Esophagus squamous epithelium (tissue), 5 donors: ENCODE measurements around the gene BATF. TPM values are rescaled to one million over a fixed set of nuclear protein-coding genes. Genes with fewer than 3 reads are reported as not detected.

Source experiments
- DNase-seq: peaks from one replicate; lab custom pipeline; 2025; lab: John Stamatoyannopoulos, UW
- H3K27ac ChIP-seq, 4 donors: fragments of 200-600 bp; sonication (generic); one replicate each; pipeline ENCODE4 v1.5.1; 2016 to 2019; ENCODE audit warnings: mild to moderate bottlenecking in 1 of 4
- H3K27me3 ChIP-seq, 4 donors: fragments of 200-600 bp; sonication (generic); 1 replicate in 3 of 4; 2 replicates in 1 of 4; pipeline versions ENCODE4 v1.5.1 to v1.6.0; 2017 to 2021; ENCODE audit warnings: antibody characterized with exemption in 1 of 4
- H3K36me3 ChIP-seq, 3 donors: fragments of 200-600 bp; sonication (generic); one replicate each; pipeline ENCODE4 v1.5.1; 2016 to 2019
- H3K4me1 ChIP-seq, 3 donors: fragments of 200-600 bp; sonication (generic); one replicate each; pipeline ENCODE4 v1.5.1; 2017 to 2019
- H3K4me3 ChIP-seq, 4 donors: fragments of 200-600 bp; sonication (generic); 1 replicate in 3 of 4; 2 replicates in 1 of 4; pipeline ENCODE4 v1.5.1; 2016 to 2019; ENCODE audit warnings: mild to moderate bottlenecking in 2 of 4, moderate library complexity in 1 of 4
- H3K9me3 ChIP-seq, 3 donors: fragments of 200-600 bp; sonication (generic); one replicate each; pipeline ENCODE4 v1.5.1; 2016 to 2019
- POLR2A ChIP-seq, 4 donors: fragments of 450-650 bp; IDR thresholded peaks; one replicate each; pipeline ENCODE4 v1.6.1; 2017; ENCODE audit warnings: antibody characterized with exemption in 4 of 4, mild to moderate bottlenecking in 4 of 4, moderate library complexity in 3 of 4
- WGBS, 2 donors: methylation state at CpG; one replicate each; pipeline ENCODE4 v1.1.5; 2018; 5-methylcytosine and 5-hydroxymethylcytosine counted together
- intact Hi-C: fragments of 100-400 bp; cut with DNase I; formaldehyde crosslinking; loops from one replicate; pipeline ENCODE4 v1.15.0; 2022
- total RNA-seq, 4 donors: library from RNA; depleted of rRNA; stranded (reverse); fragments of >200 nt; gene quantifications; one replicate each; pipeline ENCODE4 v1.1.0, GENCODE V29; 2016
- TF ChIP-seq, protein P1 (sequence below), 6 experiments: fragments of 450-650 bp in 4 of 6; fragments of 200-600 bp in 2 of 6; sonication (generic) in 2 of 6; IDR thresholded peaks; one replicate each; pipeline ENCODE4 v1.5.1; 2016 to 2019; ENCODE audit warnings: antibody characterized with exemption in 6 of 6, mild to moderate bottlenecking in 4 of 6, moderate library complexity in 4 of 6
- donor health status: DM: yes; HTN: yes; CAD: no.

The BATF gene
- total RNA-seq, 4 donors from 2014 or later = 1.7 to 14.5 (median 6.8) TPM

DNA sequence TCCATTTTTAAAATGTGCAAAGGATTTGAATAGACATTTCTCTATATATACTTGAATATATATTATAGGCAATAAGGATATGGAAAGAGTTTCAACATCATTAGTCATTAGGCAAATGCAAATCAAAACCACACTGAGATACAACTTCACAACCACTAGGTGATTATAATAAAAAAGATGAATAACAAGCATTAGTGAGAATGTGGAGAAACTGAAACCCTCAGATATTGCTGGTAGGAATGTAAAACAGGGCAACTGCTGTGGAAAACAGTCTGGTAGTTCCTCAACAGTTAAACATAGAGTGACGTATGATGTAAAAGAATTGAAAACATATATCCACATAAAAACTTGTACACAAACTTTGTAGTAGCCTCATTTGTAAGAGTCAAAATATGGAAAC, 11.7 kb upstream of the BATF start:
- TF ChIP-seq, protein P1, sequence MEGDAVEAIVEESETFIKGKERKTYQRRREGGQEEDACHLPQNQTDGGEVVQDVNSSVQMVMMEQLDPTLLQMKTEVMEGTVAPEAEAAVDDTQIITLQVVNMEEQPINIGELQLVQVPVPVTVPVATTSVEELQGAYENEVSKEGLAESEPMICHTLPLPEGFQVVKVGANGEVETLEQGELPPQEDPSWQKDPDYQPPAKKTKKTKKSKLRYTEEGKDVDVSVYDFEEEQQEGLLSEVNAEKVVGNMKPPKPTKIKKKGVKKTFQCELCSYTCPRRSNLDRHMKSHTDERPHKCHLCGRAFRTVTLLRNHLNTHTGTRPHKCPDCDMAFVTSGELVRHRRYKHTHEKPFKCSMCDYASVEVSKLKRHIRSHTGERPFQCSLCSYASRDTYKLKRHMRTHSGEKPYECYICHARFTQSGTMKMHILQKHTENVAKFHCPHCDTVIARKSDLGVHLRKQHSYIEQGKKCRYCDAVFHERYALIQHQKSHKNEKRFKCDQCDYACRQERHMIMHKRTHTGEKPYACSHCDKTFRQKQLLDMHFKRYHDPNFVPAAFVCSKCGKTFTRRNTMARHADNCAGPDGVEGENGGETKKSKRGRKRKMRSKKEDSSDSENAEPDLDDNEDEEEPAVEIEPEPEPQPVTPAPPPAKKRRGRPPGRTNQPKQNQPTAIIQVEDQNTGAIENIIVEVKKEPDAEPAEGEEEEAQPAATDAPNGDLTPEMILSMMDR (IDR thresholded peaks at IDR 0.05) = no peak
- no peak for TF ChIP-seq POLR2A (IDR thresholded peaks at IDR 0.05)
- 76 to 93% methylated on average over 1 of the region's 1 CpG for WGBS, 2 donors
- no peaks in the 10 kb centered on the region for H3K27me3 ChIP-seq
- intact Hi-C loops = no loop called here
- H3K4me1 ChIP-seq = peaks cover 0 to 12% (median 0%) of the 10 kb centered on the region in 3 donors
- no peak overlapping the region for H3K27ac ChIP-seq
- H3K36me3 ChIP-seq = no peaks in the 10 kb centered on the region
- no peak overlapping the region for H3K4me3 ChIP-seq
- H3K9me3 ChIP-seq = peaks cover 0 to 5% (median 0%) of the 10 kb centered on the region in 3 donors
- no peak for DNase-seq

DNA sequence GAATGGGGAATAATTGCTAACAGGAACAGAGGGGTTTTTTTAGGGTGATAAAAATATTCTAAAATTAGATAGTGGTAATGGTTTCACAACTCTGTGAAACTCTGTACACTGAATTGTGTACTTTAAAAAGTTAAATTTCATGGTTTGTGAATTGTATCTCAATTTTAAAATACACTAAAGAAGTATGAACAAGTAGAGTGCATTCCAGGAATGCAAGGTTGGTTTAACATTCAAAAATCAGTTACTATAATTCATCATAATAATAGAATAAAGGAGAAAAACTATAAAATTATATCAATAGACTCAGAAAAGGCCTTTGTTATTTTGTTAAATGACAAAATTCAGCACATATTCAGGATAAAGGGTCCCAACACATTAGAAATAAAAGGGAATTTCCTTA, 11.1 kb upstream of the BATF start:
- no peaks in the 10 kb centered on the region for H3K27me3 ChIP-seq
- H3K9me3 ChIP-seq = peaks cover 0 to 5% (median 0%) of the 10 kb centered on the region in 3 donors
- TF ChIP-seq POLR2A (IDR thresholded peaks at IDR 0.05) = no peak
- H3K4me3 ChIP-seq = no peak overlapping the region
- H3K4me1 ChIP-seq = peaks cover 0 to 16% (median 0%) of the 10 kb centered on the region in 3 donors
- H3K27ac ChIP-seq = no peak overlapping the region
- intact Hi-C loops = no loop called here
- DNase-seq = no peak
- no peaks in the 10 kb centered on the region for H3K36me3 ChIP-seq

DNA sequence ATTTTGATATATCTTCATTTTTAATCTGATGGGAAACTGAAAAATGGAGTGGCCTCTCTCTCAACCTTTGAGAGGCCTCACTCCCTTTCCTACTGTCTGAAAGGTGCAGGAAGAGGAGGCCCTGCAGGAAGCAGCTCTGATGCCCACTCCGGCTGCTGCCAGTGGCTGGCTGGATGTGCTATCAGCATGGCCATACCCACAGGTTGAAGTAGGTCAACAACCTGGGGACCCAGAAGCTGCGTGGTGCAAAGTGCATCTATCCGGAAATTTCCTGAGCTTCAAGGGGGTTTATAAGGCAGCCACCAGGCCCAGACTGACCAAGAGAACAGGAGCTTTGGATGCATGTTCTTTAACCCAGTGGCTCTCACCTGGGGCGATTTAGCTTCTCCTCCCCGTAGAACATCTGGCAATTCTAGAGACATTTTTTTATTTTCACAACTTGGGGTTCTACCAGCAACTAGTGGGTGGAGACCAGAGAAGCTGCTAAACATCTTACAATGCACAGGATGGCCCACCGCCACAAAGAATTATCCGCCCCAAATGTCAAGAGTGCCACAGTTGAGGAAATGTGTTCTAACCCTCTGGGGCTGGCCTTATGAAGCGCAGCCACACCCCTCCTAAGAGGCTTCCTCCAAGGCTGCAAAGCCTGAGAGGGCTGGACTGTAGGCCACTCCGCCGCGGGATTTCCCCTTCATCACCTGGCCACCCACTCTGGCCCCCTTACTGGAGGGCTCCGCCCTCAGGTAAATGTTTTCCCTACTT, 8.2 kb upstream of the BATF start:
- peaks cover 0 to 5% (median 0%) of the 10 kb centered on the region in 3 donors for H3K9me3 ChIP-seq
- WGBS, 2 donors = 77 to 79% methylated on average over 8 to 10 of the region's 12 CpGs
- no peaks in the 10 kb centered on the region for H3K36me3 ChIP-seq
- H3K27me3 ChIP-seq = no peaks in the 10 kb centered on the region
- intact Hi-C loops = no loop called here
- H3K4me1 ChIP-seq = peaks cover 0 to 16% (median 0%) of the 10 kb centered on the region in 3 donors
- no peak for TF ChIP-seq POLR2A (IDR thresholded peaks at IDR 0.05)
- TF ChIP-seq, protein P1 (IDR thresholded peaks at IDR 0.05) = no peak
- H3K4me3 ChIP-seq = no peak overlapping the region
- no peak for DNase-seq
- no peak overlapping the region for H3K27ac ChIP-seq

DNA sequence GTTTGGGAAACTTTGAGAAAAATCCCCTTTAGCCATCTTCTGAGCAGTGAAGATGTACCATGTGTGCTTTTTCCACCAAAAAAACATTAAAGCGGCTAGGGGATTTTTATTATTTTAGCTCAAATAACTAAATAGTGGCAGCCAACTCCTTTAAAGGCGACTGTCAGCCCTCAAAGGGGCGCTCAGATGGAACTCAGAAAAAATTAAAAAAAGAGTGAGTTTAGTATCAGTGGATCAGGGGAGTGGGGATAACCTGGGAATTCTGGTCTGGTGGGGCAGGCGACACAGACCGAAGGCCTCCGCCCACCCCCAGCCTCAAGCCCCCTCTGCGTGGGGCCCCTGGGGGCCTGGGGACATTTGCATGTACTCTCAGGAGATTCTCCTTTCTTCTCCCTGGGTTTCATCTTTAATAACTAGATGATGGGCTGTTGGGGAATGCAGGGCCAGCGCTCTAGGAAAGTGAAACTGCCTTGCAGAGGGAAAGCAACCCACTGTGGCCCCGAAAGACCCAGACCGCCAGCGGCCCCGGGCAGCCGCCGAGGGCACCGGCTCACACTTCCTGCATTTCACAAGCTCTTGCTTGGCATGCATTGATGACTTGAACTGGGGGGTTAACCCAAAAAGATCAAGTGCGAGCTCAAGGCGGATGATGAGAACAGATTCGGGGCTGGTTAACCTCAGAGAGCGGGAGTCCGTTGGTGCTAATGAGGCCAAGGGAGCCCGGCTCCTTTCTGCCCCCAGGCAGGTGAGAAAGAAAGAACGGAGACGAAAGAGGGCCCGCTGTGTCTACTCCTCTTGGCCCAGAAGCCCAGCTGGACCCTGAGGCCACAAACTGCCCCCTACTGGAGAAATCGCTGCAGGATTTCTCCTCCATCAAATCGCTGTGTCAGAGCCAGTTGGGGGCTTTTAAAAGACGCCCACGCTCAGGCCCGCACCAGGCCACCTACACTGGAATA, 7.3 kb upstream of the BATF start:
- no peaks in the 10 kb centered on the region for H3K36me3 ChIP-seq
- H3K9me3 ChIP-seq = peaks cover 0 to 5% (median 0%) of the 10 kb centered on the region in 3 donors
- peak overlapping the region; percentile 11 to 52 (median 33) for H3K27ac ChIP-seq
- TF ChIP-seq, protein P1 (IDR thresholded peaks at IDR 0.05) = no peak
- no peak for TF ChIP-seq POLR2A (IDR thresholded peaks at IDR 0.05)
- DNase-seq = no peak
- intact Hi-C loops = no loop called here
- WGBS, 2 donors = 50 to 55% methylated on average over 10 to 22 of the region's 29 CpGs
- H3K4me3 ChIP-seq = peak overlapping the region; percentile 13 to 54 (median 37)
- no peaks in the 10 kb centered on the region for H3K27me3 ChIP-seq
- H3K4me1 ChIP-seq = peaks cover 0 to 16% (median 0%) of the 10 kb centered on the region in 3 donors

DNA sequence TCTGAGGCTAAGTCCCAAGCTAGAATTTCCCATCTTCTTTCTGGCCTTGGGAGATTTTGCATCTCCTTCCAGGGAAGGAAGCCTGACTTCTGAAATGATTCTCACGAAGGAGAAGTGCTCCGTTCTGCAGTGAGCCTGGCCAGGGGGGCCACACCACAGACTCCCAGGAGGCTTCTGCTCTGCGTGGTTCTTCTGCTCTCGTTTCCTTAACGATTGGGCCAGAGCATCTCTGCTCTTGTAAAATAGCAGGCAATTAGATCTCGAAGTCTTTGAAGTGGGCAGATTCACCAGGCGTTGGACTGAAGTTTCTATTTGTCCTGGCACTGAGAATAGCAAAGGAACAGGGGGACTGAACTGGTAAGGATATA, 6.7 kb upstream of the BATF start:
- Histone ChIP-seq H3K9me3 (peaks cover 0 to 5% (median 0%) of the 10 kb centered on the region in 3 donors), H3K27me3 (no peaks in the 10 kb centered on the region), H3K4me1 (peaks cover 0 to 16% (median 0%) of the 10 kb centered on the region in 3 donors), H3K4me3 (peak overlapping the region in 3 of 4 donors; percentile 36 to 54 (median 38)), H3K27ac (peak overlapping the region in 3 of 4 donors; percentile 11 to 52 (median 37)), H3K36me3 (no peaks in the 10 kb centered on the region)
- intact Hi-C loops = no loop called here
- no peak for TF ChIP-seq POLR2A (IDR thresholded peaks at IDR 0.05)
- TF ChIP-seq, protein P1 (IDR thresholded peaks at IDR 0.05) = no peak
- WGBS, 2 donors = 46 to 71% methylated on average over 2 to 5 of the region's 7 CpGs
- DNase-seq = no peak
